Measurements from ENCODE around the gene MIPOL1. TPM values are rescaled to one million over a fixed set of nuclear protein-coding genes. Genes with fewer than 3 reads are reported as not detected.

The MIPOL1 gene
- total RNA-seq, 4 donors from 2014 or later = 4.8 to 21.5 (median 11.8) TPM

DNA sequence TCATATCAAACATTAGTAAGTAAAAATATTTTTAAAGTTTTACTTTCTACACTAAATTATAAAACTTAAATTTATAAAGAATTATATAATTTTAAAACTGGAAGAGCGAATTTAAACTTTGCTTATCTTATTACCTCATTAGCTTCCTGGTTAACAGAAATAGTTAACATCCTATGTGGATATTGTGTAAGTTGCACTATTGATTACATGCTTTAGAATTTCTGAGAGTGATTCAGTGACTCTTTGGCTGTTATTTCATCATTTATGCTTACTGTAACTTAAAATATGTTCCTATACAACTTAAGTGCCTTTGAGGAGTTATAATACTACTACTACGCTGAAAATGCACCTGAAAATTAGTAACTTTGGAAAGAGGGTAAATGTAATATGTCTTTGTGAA is 295.9 kb downstream of the MIPOL1 start:
- in situ Hi-C loops (cut with MboI; ENCODE audit: low pct_ligation_motif_present in 1 of 4, low pct_unique_long_range_greater_than_20kb in 1 of 4, low sequenced_read_pairs in 3 of 4) = no loop called here
- no peak overlapping the region for H3K4me3 ChIP-seq
- no peak overlapping the region for H3K27ac ChIP-seq
- H3K4me1 ChIP-seq = no peaks in the 10 kb centered on the region
- TF ChIP-seq, protein P1, sequence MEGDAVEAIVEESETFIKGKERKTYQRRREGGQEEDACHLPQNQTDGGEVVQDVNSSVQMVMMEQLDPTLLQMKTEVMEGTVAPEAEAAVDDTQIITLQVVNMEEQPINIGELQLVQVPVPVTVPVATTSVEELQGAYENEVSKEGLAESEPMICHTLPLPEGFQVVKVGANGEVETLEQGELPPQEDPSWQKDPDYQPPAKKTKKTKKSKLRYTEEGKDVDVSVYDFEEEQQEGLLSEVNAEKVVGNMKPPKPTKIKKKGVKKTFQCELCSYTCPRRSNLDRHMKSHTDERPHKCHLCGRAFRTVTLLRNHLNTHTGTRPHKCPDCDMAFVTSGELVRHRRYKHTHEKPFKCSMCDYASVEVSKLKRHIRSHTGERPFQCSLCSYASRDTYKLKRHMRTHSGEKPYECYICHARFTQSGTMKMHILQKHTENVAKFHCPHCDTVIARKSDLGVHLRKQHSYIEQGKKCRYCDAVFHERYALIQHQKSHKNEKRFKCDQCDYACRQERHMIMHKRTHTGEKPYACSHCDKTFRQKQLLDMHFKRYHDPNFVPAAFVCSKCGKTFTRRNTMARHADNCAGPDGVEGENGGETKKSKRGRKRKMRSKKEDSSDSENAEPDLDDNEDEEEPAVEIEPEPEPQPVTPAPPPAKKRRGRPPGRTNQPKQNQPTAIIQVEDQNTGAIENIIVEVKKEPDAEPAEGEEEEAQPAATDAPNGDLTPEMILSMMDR (IDR thresholded peaks at IDR 0.05) = no peak
- TF ChIP-seq POLR2A (IDR thresholded peaks at IDR 0.05) (no peak), EP300 (IDR thresholded peaks at IDR 0.05; ENCODE audit: low read depth) (no peak), POLR2AphosphoS5 (IDR thresholded peaks at IDR 0.05) (no peak)
- WGBS, 2 donors (ENCODE audit: low coverage in 1 of 2) = 78 to 82% methylated on average over 2 of the region's 2 CpGs
- intact Hi-C loops (cut with DNase I; ENCODE audit: low total_unique reads) = no loop called here
- no peaks in the 10 kb centered on the region for H3K36me3 ChIP-seq
- DNase-seq = no peak
- H3K27me3 ChIP-seq = no peaks in the 10 kb centered on the region
- no peaks in the 10 kb centered on the region for H3K9me3 ChIP-seq

DNA sequence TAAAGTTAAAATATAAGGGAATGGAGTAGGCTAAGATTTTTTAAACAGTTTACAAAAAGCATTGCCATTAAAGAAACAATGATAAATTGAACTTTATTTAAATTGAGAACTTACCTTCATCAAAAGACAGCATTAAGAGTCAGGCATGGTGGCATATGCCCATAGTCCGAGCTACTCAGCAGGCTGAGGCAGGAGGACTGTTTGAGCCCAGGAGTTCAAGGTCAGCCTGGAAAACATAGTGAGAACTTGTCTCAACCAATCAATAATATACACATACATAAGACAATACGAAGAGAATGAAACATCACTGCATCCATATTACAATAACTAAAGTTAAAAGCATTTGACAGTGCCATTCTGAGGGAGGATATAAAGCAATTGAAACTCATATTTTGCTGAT is 299.7 kb downstream of the MIPOL1 start:
- Histone ChIP-seq H3K27ac (no peak overlapping the region), H3K4me1 (no peaks in the 10 kb centered on the region), H3K27me3 (no peaks in the 10 kb centered on the region), H3K36me3 (no peaks in the 10 kb centered on the region), H3K4me3 (no peak overlapping the region), H3K9me3 (no peaks in the 10 kb centered on the region)
- no peak for DNase-seq
- in situ Hi-C loops (cut with MboI; ENCODE audit: low pct_ligation_motif_present in 1 of 4, low pct_unique_long_range_greater_than_20kb in 1 of 4, low sequenced_read_pairs in 3 of 4) = no loop called here
- TF ChIP-seq EP300 (IDR thresholded peaks at IDR 0.05; ENCODE audit: low read depth) (no peak), POLR2AphosphoS5 (IDR thresholded peaks at IDR 0.05) (no peak), POLR2A (IDR thresholded peaks at IDR 0.05) (no peak)
- TF ChIP-seq, protein P1 (IDR thresholded peaks at IDR 0.05) = no peak
- intact Hi-C loops (cut with DNase I; ENCODE audit: low total_unique reads) = no loop called here
- WGBS, 2 donors (ENCODE audit: low coverage in 1 of 2) = 81 to 86% methylated on average over 2 of the region's 2 CpGs

DNA sequence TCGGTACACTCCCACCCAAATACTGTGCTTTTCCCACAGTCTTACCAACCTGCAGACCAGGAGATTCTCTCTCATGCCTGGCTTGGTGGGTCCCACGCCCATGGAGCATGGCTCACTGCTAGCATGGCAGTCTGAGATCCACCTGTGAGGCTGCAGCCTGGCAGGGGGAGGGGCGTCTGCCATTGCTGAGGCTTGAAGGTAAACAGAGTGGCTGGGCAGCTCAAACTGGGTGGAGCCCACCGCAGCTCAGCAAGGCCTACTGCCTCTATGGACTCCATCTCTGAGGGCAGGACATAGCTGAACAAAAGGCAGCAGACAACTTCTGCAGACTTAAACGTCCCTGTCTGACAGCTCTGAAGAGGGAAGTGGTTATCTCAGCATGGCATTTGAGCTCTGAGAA is 304.1 kb downstream of the MIPOL1 start:
- WGBS, 2 donors (ENCODE audit: low coverage in 1 of 2) = 89% methylated on average over 5 of the region's 5 CpGs; no CpG with 5 or more reads in 1 of the 2 donors
- intact Hi-C loops (cut with DNase I; ENCODE audit: low total_unique reads) = no loop called here

DNA sequence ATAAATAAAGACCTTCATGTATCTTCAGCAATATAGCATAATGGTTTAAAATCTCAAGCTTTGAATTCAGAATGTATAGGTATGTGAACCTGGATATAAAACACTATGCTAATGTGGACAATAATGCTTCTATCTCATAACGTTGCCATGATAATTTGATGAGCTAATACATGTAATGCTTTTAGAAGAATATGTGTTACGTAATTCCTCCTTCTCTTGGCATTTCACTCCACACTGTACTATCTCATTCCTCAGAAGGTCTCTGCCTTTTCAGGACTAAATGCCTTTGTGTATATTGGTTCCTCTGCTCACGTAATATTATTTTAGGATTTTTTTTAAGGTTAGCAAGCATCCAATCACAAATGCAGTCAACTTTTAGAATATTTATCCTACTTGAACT is 310.8 kb downstream of the MIPOL1 start:
- Histone ChIP-seq H3K4me1 (no peaks in the 10 kb centered on the region), H3K4me3 (no peak overlapping the region), H3K27me3 (no peaks in the 10 kb centered on the region), H3K27ac (no peak overlapping the region), H3K36me3 (no peaks in the 10 kb centered on the region), H3K9me3 (no peaks in the 10 kb centered on the region)
- intact Hi-C loops (cut with DNase I; ENCODE audit: low total_unique reads) (no loop called here), in situ Hi-C loops (cut with MboI; ENCODE audit: low pct_ligation_motif_present in 1 of 4, low pct_unique_long_range_greater_than_20kb in 1 of 4, low sequenced_read_pairs in 3 of 4) (no loop called here)
- TF ChIP-seq EP300 (IDR thresholded peaks at IDR 0.05; ENCODE audit: low read depth) = no peak
- no peak for TF ChIP-seq POLR2AphosphoS5 (IDR thresholded peaks at IDR 0.05)
- no peak for TF ChIP-seq POLR2A (IDR thresholded peaks at IDR 0.05)
- TF ChIP-seq, protein P1 (IDR thresholded peaks at IDR 0.05) = no peak
- WGBS, 2 donors (ENCODE audit: low coverage in 1 of 2) = 85 to 93% methylated on average over 3 of the region's 3 CpGs
- DNase-seq = no peak

More for the DNA sequence above, 304.1 kb downstream of the MIPOL1 start:
- TF ChIP-seq POLR2A (IDR thresholded peaks at IDR 0.05) (no peak), EP300 (IDR thresholded peaks at IDR 0.05; ENCODE audit: low read depth) (no peak), POLR2AphosphoS5 (IDR thresholded peaks at IDR 0.05) (no peak)
- TF ChIP-seq, protein P1 (IDR thresholded peaks at IDR 0.05) = no peak
- Histone ChIP-seq H3K4me3 (no peak overlapping the region), H3K4me1 (no peaks in the 10 kb centered on the region), H3K27ac (no peak overlapping the region), H3K9me3 (no peaks in the 10 kb centered on the region), H3K27me3 (no peaks in the 10 kb centered on the region), H3K36me3 (no peaks in the 10 kb centered on the region)
- DNase-seq = no peak
- in situ Hi-C loops (cut with MboI; ENCODE audit: low pct_ligation_motif_present in 1 of 4, low pct_unique_long_range_greater_than_20kb in 1 of 4, low sequenced_read_pairs in 3 of 4) = no loop called here
